ES-I3 (cell line): Measurements from ENCODE around the gene CYP2C8.
A peak's percentile ranks its signal among the peaks of the same experiment; 100 is the strongest.

Source experiments
- H3K36me3 ChIP-seq: 2 replicates; pipeline ENCODE4 v1.6.1; 2013; ENCODE audit warnings: mild to moderate bottlenecking, low read length, control low read depth, moderate library complexity; ENCODE audit not compliant: insufficient read depth
- H3K4me1 ChIP-seq: 2 replicates; pipeline ENCODE4 v1.6.1; 2013; ENCODE audit warnings: mild to moderate bottlenecking, control low read depth, low read length; ENCODE audit not compliant: insufficient read depth
- H3K9ac ChIP-seq: 2 replicates; pipeline ENCODE4 v1.6.1; 2013; ENCODE audit warnings: low read depth, mild to moderate bottlenecking, low read length, moderate library complexity
- H3K9me3 ChIP-seq: 2 replicates; pipeline ENCODE4 v1.6.1; 2013; ENCODE audit warnings: mild to moderate bottlenecking, low read length, moderate library complexity; ENCODE audit not compliant: control insufficient read depth, insufficient read depth

The CYP2C8 gene

GRCh38 chr10:95031656-95032055 is 37.6 kb downstream of the CYP2C8 start:
- Histone ChIP-seq H3K36me3 (no peaks in the 10 kb centered on the region), H3K4me1 (no peaks in the 10 kb centered on the region), H3K9me3 (no peaks in the 10 kb centered on the region), H3K9ac (no peak overlapping the region)

GRCh38 chr10:95026461-95026860 is 42.8 kb downstream of the CYP2C8 start:
- Histone ChIP-seq H3K9me3 (no peaks in the 10 kb centered on the region), H3K4me1 (no peaks in the 10 kb centered on the region), H3K9ac (no peak overlapping the region), H3K36me3 (no peaks in the 10 kb centered on the region)

GRCh38 chr10:94997741-94998174 is 71.5 kb downstream of the CYP2C8 start:
- peak overlapping the region; percentile 27; the same call in 1 of the 2 replicates for H3K9ac ChIP-seq
- H3K9me3 ChIP-seq, result no peaks in the 10 kb centered on the region; the same call in 1 of the 2 replicates
- H3K4me1 ChIP-seq, result peaks cover 4% of the 10 kb centered on the region
- no peaks in the 10 kb centered on the region for H3K36me3 ChIP-seq

GRCh38 chr10:94992811-94993210 is 76.5 kb downstream of the CYP2C8 start:
- H3K9me3 ChIP-seq, result peaks cover 14% of the 10 kb centered on the region; the same call in 1 of the 2 replicates
- peaks cover 4% of the 10 kb centered on the region; the same call in 1 of the 2 replicates for H3K4me1 ChIP-seq
- no peak overlapping the region for H3K9ac ChIP-seq
- H3K36me3 ChIP-seq, result no peaks in the 10 kb centered on the region

GRCh38 chr10:94991243-94991888 is 77.9 kb downstream of the CYP2C8 start:
- Histone ChIP-seq H3K4me1 (no peaks in the 10 kb centered on the region), H3K9ac (no peak overlapping the region), H3K9me3 (peaks cover 14% of the 10 kb centered on the region; the same call in 1 of the 2 replicates), H3K36me3 (no peaks in the 10 kb centered on the region)

GRCh38 chr10:94989192-94989591 is 80.1 kb downstream of the CYP2C8 start:
- Histone ChIP-seq H3K9me3 (peaks cover 14% of the 10 kb centered on the region; the same call in 1 of the 2 replicates), H3K9ac (no peak overlapping the region), H3K4me1 (no peaks in the 10 kb centered on the region), H3K36me3 (no peaks in the 10 kb centered on the region)
